H1 (cell line): ENCODE measurements around the gene XRN2.

Source experiments
- BCL11A ChIP-seq, 2 experiments: IDR thresholded peaks; one replicate each; pipeline ENCODE4 v1.6.1; 2011; ENCODE audit warnings: low read depth in 2 of 2, low read length in 2 of 2, mild to moderate bottlenecking in 2 of 2
- CEBPB ChIP-seq: IDR thresholded peaks from 2 replicates; pipeline ENCODE4 v1.6.1; 2012; ENCODE audit warnings: low read depth, low read length
- CHD2 ChIP-seq: IDR thresholded peaks from 2 replicates; pipeline ENCODE4 v1.6.1; 2012; ENCODE audit warnings: low read length, improper control_type of control experiment
- CTCF ChIP-seq, 3 experiments: IDR thresholded peaks; 1 replicate in 2 of 3; 2 replicates in 1 of 3; pipeline versions ENCODE4 v1.5.1 to v1.6.1; 2011; ENCODE audit warnings: low read length in 3 of 3, mild to moderate bottlenecking in 3 of 3, inconsistent platforms in 2 of 3, low read depth in 1 of 3, moderate library complexity in 1 of 3; ENCODE audit not compliant: insufficient read depth in 1 of 3; ENCODE audit errors: control extremely low read depth in 1 of 3
- EP300 ChIP-seq, 2 experiments: IDR thresholded peaks; 1 replicate in 1 of 2; 2 replicates in 1 of 2; pipeline ENCODE4 v1.6.1; 2011 to 2012; ENCODE audit warnings: low read depth in 2 of 2, low read length in 2 of 2, mild to moderate bottlenecking in 2 of 2, borderline replicate concordance in 1 of 2, inconsistent platforms in 1 of 2, moderate library complexity in 1 of 2
- KDM1A ChIP-seq: fragments of 200-600, 300-600 bp; sonication (generic); IDR thresholded peaks from 2 replicates; pipeline ENCODE4 v1.7.1; 2016; ENCODE audit warnings: mild to moderate bottlenecking, low read length, borderline replicate concordance
- MAFK ChIP-seq: IDR thresholded peaks from 2 replicates; pipeline ENCODE4 v1.6.1; 2012; ENCODE audit warnings: low read depth, mild to moderate bottlenecking, improper control_type of control experiment, low read length
- POLR2A ChIP-seq, 2 experiments: IDR thresholded peaks; 1 replicate in 1 of 2; 2 replicates in 1 of 2; pipeline ENCODE4 v1.6.1; 2011; ENCODE audit warnings: low read depth in 2 of 2, low read length in 2 of 2, mild to moderate bottlenecking in 2 of 2; ENCODE audit errors: control extremely low read depth in 1 of 2
- POLR2AphosphoS5 ChIP-seq: IDR thresholded peaks from 2 replicates; pipeline ENCODE4 v1.6.1; 2011; ENCODE audit warnings: low read depth, low read length
- RNF2 ChIP-seq: fragments of 200-900, 300-1000 bp; sonication (generic); IDR thresholded peaks from 2 replicates; pipeline ENCODE4 v1.7.1; 2016; ENCODE audit warnings: borderline replicate concordance, low read depth, mild to moderate bottlenecking, antibody characterized with exemption, low read length; ENCODE audit not compliant: poor library complexity, severe bottlenecking; ENCODE audit errors: missing control alignments
- SIX5 ChIP-seq: IDR thresholded peaks from 2 replicates; pipeline ENCODE4 v1.6.1; 2011; ENCODE audit warnings: mild to moderate bottlenecking, low read depth, low read length
- SP2 ChIP-seq: IDR thresholded peaks from 2 replicates; pipeline ENCODE4 v1.6.1; 2012; ENCODE audit warnings: mild to moderate bottlenecking, low read length, inconsistent platforms
- TAF1 ChIP-seq: IDR thresholded peaks from 2 replicates; pipeline ENCODE4 v1.6.1; 2011; ENCODE audit warnings: mild to moderate bottlenecking, low read depth, low read length
- TCF12 ChIP-seq: IDR thresholded peaks from 2 replicates; pipeline ENCODE4 v1.6.1; 2011; ENCODE audit warnings: low read depth, mild to moderate bottlenecking, low read length

GRCh38 chr20:21280522-21281016 lies 22.6 kb upstream of the XRN2 start:
- TF ChIP-seq MAFK (no peak), SP2 (no peak), EP300 (IDR thresholded peaks at IDR 0.05; ENCODE audit: borderline replicate concordance in 1 of 2, low read depth in 2 of 2, low read length in 2 of 2) (no peak), KDM1A (no peak), BCL11A (IDR thresholded peaks at IDR 0.05; ENCODE audit: low read depth in 2 of 2, low read length in 2 of 2) (no peak), TAF1 (no peak), CEBPB (no peak), CTCF (IDR thresholded peaks at IDR 0.05; ENCODE audit: control extremely low read depth in 1 of 3, insufficient read depth in 1 of 3, low read depth in 1 of 3, low read length in 3 of 3) (no peak), RNF2 (no peak), POLR2A (IDR thresholded peaks at IDR 0.05; ENCODE audit: control extremely low read depth in 1 of 2, low read depth in 2 of 2, low read length in 2 of 2) (no peak), POLR2AphosphoS5 (no peak), CHD2 (no peak), TCF12 (no peak), SIX5 (no peak)
